ENCODE measurements around the gene GJC1. TPM values are rescaled to one million over a fixed set of nuclear protein-coding genes. Genes with fewer than 3 reads are reported as not detected.
"Not testable (repeated sequence)": the region's sequence is repeated elsewhere in the genome, so short reads cannot be mapped to it uniquely, and the experiment has no call there.

Gene GJC1
- total RNA-seq, 1 donor from 2014 or later = 75.2 TPM

DNA sequence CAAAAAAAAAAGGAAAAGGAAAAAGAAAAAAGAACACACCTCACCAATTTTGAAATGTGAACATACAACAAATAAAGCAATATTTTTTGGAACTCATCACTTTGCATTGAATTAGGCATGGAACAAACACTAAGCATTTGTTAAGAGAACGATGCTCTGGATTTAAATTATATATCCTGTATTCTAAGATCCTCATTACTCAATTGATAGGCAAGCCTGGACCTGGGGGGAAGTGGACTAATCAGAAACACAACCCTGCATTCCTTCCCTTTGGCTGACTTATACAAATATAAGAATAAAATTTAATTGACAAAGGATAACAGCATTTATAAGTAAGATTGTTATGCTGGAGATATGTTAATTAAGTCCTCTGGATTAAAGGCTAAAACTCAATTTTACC is 2.2 kb downstream of the GJC1 start:
- Mint-ChIP-seq H3K9me3 (ENCODE audit: low read depth) (no peaks in the 10 kb centered on the region), H3K4me3 (ENCODE audit: low read depth) (peak overlapping the region; percentile 8), H3K4me1 (ENCODE audit: low read depth) (peaks cover 15% of the 10 kb centered on the region), H3K36me3 (ENCODE audit: insufficient read depth) (no peaks in the 10 kb centered on the region), H3K27me3 (peaks cover 3% of the 10 kb centered on the region), H3K27ac (no peak overlapping the region)
- TF ChIP-seq, protein P1, sequence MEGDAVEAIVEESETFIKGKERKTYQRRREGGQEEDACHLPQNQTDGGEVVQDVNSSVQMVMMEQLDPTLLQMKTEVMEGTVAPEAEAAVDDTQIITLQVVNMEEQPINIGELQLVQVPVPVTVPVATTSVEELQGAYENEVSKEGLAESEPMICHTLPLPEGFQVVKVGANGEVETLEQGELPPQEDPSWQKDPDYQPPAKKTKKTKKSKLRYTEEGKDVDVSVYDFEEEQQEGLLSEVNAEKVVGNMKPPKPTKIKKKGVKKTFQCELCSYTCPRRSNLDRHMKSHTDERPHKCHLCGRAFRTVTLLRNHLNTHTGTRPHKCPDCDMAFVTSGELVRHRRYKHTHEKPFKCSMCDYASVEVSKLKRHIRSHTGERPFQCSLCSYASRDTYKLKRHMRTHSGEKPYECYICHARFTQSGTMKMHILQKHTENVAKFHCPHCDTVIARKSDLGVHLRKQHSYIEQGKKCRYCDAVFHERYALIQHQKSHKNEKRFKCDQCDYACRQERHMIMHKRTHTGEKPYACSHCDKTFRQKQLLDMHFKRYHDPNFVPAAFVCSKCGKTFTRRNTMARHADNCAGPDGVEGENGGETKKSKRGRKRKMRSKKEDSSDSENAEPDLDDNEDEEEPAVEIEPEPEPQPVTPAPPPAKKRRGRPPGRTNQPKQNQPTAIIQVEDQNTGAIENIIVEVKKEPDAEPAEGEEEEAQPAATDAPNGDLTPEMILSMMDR (IDR thresholded peaks at IDR 0.05; ENCODE audit: unreplicated experiment) = no peak
- DNase-seq (ENCODE audit: low spot score, unreplicated experiment) = no peak

DNA sequence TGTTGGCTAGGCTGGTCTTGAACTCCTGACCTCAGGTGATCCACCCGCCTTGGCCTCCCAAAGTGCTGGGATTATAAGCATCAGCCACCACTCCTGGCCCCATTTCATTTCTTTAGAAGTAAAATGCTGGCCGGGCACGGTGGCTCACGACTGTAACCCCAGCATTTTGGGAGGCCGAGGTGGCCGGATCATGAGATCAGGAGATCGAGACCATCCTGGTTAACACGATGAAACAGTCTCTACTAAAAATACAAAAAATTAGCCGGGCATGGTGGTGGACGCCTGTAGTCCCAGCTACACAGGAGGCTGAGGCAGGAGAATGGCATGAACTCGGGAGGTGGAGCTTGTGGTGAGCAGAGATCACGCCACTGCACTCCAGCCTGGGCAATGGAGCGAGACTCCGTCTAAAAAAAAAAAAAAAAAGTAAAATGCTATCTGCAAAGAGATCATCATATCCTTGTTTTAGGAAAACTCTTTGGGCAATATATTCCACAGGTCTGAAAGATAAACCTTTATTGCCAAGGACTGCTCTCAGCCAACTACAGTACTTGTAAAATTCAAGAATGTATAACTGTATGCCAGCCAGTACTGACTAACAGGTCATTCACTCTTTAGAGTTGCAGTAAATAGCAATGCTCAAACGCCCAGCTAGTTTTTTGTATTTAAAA is 3.8 kb downstream of the GJC1 start:
- DNase-seq (ENCODE audit: low spot score, unreplicated experiment) = no peak
- Mint-ChIP-seq H3K4me1 (ENCODE audit: low read depth) (peaks cover 15% of the 10 kb centered on the region), H3K9me3 (ENCODE audit: low read depth) (no peaks in the 10 kb centered on the region), H3K4me3 (ENCODE audit: low read depth) (no peak overlapping the region), H3K27me3 (no peaks in the 10 kb centered on the region), H3K36me3 (ENCODE audit: insufficient read depth) (no peaks in the 10 kb centered on the region), H3K27ac (no peak overlapping the region)
- TF ChIP-seq, protein P1 (IDR thresholded peaks at IDR 0.05; ENCODE audit: unreplicated experiment) = no peak

- not testable (repeated sequence) for DNase-seq (ENCODE audit: low spot score, unreplicated experiment); H3K27me3 Mint-ChIP-seq; H3K9me3 Mint-ChIP-seq (ENCODE audit: low read depth); H3K36me3 Mint-ChIP-seq (ENCODE audit: insufficient read depth); H3K4me3 Mint-ChIP-seq (ENCODE audit: low read depth); H3K27ac Mint-ChIP-seq
- H3K4me1 Mint-ChIP-seq (ENCODE audit: low read depth) = peaks cover 22% of the 10 kb centered on the region
Observed at GRCh38 chr17:44825236-44825635, 4.9 kb downstream of the GJC1 start.

DNA sequence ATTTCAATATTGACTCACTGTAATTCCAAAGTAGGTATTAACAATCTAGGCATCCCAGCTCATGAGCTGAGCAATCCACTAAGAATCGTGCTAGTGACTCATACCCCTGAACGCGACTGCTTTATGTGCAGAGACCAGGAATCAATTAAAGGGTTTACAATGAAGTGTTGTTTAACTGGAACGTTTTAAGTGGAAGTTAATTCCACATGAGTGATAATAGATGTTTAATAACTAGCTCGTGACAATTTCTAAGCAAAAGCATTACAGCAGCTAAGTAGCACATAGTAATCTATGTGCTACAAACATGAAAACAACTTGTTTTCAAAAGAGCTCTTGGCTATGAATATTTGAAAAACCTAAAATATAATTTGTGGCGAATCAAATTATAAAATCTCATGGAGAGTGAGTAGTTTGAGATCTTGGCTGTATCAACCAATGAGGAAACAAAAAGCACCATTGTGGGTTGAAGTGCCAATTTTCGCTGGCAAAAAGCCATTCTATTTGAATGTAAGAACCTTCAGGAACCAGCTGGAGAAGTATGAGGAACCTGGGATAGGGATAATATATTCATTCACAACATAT is 9.4 kb downstream of the GJC1 start:
- Mint-ChIP-seq H3K36me3 (ENCODE audit: insufficient read depth) (no peaks in the 10 kb centered on the region), H3K27me3 (no peaks in the 10 kb centered on the region), H3K9me3 (ENCODE audit: low read depth) (no peaks in the 10 kb centered on the region), H3K27ac (peak overlapping the region; percentile 59), H3K4me1 (ENCODE audit: low read depth) (peaks cover 9% of the 10 kb centered on the region), H3K4me3 (ENCODE audit: low read depth) (no peak overlapping the region)
- no peak for DNase-seq (ENCODE audit: low spot score, unreplicated experiment)
- TF ChIP-seq, protein P1 (IDR thresholded peaks at IDR 0.05; ENCODE audit: unreplicated experiment) = no peak

DNA sequence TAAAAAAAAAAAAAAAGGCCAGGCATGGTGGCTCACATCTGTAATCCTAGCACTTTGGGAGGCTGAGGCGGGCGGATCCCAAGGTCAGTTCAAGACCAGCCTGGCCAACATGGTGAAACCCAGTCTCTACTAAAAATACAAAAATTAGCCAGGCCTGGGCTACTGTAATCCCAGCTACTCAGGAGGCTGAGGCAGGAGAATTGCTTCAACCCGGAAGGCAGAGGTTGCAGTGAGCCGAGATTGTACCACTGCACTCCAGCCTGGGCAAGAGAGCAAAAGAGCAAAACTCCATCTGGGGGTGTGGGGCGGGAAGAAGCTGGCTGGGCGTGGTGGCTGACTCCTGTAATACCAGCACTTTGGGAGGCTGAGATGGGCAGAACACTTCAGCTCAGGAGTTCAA is 11.6 kb downstream of the GJC1 start:
- not testable (repeated sequence) for H3K36me3 Mint-ChIP-seq (ENCODE audit: insufficient read depth); H3K27ac Mint-ChIP-seq; H3K4me3 Mint-ChIP-seq (ENCODE audit: low read depth); DNase-seq (ENCODE audit: low spot score, unreplicated experiment); H3K4me1 Mint-ChIP-seq (ENCODE audit: low read depth); H3K9me3 Mint-ChIP-seq (ENCODE audit: low read depth); H3K27me3 Mint-ChIP-seq

DNA sequence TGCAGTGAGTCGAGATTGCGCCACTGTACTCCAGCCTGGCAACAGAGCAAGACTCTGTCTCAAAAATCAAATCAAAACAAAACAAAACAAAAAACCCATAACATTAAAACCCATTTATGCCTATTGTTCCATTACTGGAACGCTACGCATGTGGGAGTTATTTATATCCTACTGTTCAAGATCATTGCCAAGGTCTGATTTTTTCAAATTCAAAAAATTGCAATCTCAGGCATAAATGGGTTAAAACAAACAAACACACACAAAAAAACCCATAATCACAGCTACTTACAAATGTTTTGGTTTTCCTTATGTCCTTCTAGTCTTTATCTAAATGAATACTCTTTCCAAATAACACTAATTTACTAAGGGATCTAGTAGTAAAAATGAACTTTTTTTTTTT is 17.8 kb downstream of the GJC1 start:
- no peak overlapping the region for H3K4me3 Mint-ChIP-seq (ENCODE audit: low read depth)
- TF ChIP-seq, protein P1 (IDR thresholded peaks at IDR 0.05; ENCODE audit: unreplicated experiment) = no peak
- H3K27me3 Mint-ChIP-seq = no peaks in the 10 kb centered on the region
- peaks cover 4% of the 10 kb centered on the region for H3K36me3 Mint-ChIP-seq (ENCODE audit: insufficient read depth)
- H3K4me1 Mint-ChIP-seq (ENCODE audit: low read depth) = peaks cover 2% of the 10 kb centered on the region
- no peak overlapping the region for H3K27ac Mint-ChIP-seq
- no peak for DNase-seq (ENCODE audit: low spot score, unreplicated experiment)
- no peaks in the 10 kb centered on the region for H3K9me3 Mint-ChIP-seq (ENCODE audit: low read depth)

DNA sequence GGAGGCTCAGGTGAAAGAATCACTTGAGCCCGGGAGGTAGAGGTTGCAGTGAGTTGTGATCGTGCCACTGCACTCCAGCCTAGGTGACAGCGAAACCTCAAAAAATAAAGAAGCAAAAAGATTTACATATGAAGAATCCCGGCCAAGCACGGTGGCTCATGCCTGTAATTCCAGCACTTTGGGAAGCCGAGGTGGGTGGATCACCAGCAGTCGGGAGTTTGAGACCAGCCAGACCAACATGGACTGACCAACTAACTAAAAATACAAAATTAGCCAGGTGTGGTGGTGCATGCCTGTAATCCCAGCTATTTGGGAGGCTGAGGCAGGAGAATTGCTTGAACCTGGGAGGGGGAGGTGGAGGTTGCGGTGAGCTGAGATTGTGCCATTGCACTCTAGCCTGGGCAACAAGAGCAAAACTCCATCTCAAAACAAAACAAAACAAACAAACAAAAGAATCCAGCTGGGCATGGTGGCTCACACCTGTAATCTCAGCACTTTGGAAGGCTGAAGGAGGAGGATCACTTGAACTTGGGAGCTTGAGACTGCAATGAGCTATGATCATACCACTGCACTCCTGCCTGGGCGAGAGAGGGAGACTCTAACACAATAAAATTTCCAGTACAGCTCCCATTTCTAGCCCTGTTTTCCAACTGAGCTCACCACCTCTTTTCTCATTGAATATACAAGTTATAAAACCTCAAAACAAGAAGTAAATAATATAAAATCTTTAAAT is 21.3 kb downstream of the GJC1 start:
- H3K9me3 Mint-ChIP-seq (ENCODE audit: low read depth); DNase-seq (ENCODE audit: low spot score, unreplicated experiment); H3K4me3 Mint-ChIP-seq (ENCODE audit: low read depth); H3K27ac Mint-ChIP-seq; H3K27me3 Mint-ChIP-seq: not testable (repeated sequence)
- Mint-ChIP-seq H3K4me1 (ENCODE audit: low read depth) (peaks cover 16% of the 10 kb centered on the region), H3K36me3 (ENCODE audit: insufficient read depth) (peaks cover 15% of the 10 kb centered on the region)

All from progenitor cell of endocrine pancreas (in vitro differentiated cells).